ENCODE measurements around the gene CDC25C.

Gene CDC25C

DNA sequence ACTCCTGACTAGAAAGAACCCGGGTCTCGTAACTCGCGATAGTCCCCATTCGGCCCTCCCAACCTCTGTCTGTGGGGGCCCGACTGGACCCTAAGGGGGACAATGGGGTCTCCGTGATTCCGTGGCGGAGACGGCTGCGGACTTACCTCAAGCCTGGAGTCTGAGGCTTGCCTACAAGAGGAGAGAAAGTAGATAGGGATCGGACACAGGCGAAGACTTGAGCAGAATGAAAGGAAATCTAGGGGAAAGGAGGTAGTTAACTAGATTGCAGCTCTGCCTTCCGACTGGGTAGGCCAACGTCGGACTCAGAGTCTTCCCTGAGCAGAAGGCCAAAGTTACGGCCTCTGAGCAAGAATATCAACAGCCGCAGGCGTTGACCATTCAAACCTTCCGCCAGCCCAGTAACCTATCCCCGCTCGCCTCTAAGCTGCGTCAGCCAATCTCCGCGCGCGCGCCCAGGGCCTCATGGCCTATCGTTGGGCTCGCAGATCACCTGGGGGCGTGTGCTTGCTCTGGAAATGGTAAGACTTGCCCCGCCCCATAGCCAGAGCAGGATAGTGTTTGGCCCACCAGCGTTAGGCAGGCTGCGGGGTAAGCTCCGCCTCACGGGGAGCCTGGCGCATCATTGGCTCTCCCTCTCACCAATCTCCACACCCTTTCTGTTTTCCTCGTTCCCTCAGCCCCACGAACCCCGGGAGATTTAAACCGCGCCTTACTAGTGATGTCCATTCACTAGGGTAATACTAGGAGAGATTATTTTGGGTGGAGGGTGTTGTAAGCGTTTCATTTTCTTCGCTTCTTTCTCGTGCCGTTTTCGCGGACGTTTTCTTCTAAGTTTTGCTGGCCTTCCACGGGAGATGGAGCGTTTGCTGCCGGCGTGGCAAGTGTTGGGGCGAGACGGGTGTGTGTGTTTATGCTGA lies at the start of gene CDC25C:
Gene CDC25C (minus strand): TSS at position 356 of the 920 bp plus-strand sequence. CDS start 624 bp downstream, outside the sequence.
- DNase-seq, result peak; percentile 99

DNA sequence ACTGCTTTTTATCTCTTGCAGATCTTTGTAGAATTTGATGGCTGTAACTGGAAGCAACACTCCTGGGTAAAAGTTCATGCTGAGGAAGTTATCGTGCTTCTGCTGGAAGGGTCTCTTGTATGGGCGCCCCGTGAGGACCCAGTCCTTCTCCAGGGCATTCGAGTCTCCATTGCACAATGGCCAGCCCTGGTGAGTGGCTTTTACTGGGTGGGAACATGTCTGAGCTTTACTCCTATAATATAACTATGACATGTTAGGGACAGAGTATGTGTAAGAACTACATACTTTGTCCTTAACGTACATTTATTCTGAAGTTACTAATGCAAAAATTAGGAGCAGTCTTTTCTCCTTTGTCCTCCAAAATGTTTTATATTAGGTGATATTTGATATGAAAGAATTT lies 41.0 kb upstream of the CDC25C start:
- no peak for DNase-seq

DNA sequence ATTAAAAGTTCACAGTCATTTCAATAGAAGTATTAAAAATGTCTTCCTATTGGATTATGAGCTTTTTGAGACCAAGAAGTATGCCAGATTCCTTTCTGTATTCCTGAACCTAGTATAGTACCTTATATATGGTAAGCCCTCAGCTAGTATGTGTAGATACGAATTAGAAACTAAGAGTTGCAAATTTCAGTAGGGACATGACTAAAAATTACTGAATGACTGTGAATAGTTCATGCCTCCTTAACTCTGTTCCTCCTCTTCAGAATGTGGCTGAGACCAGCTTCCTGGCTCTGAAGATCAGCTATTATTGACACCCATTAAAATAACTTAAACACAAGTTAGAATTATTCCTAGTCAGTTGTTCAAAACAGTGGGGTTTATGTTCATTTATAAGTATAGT lies 40.6 kb upstream of the CDC25C start:
- no peak for DNase-seq

DNA sequence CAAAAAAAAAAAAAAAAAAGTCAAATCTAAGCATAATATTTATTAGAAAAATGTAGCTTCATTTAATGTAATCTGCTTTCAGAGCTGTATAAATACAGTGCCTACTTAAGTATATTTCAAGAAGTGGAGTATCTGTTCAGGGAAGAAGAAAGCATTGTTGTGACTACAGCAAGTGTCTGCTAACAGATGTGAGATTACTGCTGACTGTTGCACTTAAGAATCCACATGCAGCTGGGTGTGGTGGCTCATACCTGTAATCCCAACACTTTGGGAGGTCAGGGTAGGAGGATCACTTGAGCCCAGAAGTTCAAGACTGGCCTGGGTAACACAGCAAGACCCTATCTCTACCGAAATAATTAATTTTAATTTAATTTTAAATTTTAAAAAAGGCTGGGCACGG lies 39.9 kb upstream of the CDC25C start:
- no peak for DNase-seq

DNA sequence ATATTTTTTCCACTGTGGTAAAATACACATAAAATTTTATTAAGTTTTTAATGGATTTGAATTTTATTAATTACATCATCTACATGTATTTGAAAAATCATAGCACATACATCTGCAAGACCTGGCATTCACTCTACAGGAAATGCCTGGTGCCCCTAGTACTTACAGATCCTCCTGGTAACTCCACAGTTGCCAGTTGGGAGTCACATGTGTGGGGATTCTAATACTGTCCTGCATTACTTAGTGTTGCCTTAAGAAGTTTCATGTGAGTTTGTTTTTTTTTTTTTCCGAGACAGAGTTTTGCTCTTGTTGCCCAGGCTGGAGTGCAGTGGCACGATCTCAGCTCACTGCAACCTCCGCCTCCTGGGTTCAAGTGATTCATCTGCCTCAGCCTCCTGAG lies 38.9 kb upstream of the CDC25C start:
- no peak for DNase-seq

DNA sequence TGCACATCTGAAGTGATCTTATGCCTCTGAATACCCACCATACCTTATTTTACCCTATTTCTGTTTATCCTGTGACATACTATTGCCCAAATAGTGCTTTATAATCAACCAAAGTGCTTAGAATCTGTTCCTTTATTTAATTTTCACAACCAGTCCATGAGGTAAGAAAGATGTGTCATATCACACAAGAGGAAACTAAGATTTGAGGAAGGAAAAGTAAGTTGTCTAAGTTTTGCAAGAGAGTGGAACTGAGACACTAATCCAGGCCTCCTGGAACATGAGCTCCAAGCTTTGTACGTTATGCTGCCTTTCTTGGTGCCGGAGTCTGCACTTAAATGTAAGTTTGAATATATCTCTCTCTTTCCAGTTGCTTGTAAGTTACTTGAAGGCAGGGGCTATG lies 38.1 kb upstream of the CDC25C start:
- no peak for DNase-seq

DNA sequence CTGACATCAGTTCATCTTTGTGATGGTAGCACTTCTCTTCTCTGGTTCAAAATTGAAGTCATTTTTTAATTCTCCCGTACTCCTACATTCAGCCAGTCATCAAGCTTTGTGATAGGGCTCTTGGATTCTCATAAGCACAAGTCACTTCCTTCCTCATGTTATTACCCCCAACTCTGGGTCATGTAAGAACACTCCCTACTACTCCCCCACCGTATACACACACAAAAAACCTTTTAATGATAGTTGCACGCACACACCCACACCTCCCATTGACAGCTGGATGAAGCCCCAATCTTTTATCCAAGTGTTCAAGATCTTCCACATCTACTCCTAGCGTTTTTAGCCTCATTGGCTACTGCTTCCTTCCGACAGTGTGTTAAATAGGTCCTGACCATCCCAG lies 37.7 kb upstream of the CDC25C start:
- DNase-seq, result no peak

DNA sequence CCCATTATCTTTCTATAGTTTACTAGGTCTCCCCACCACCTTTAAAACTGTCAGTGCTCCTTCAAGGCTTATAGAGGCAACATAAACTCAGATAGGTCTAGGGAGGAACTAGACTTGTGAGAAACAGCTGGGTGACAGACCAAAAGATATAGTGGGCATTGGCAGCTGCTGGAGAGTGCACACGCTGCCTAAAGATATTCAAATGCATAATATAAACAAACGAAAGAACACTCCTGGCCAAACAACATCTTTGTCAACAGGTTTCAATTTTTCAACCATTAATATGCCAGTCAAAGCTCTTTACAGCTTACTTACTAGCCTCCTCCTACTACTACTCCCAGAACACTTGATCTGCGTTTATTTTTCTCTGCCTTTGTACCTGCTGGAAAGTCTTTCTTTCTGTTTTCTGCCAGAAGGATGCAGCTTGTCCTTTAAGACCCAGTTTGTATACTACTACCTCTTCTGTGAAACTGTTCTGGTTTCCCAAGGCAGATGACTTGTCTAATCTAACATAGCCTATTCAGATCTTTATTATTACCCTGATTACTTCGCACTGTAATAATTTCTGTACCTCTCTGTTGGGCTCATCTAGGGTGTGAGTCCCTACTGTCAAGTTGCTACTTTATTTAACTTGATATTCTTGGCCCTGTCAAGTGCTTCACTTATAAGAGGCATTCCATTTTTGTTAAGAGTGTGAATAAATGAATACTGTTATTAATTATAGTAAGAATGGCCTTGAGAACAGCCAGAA lies 35.2 kb upstream of the CDC25C start:
- DNase-seq, result no peak

DNA sequence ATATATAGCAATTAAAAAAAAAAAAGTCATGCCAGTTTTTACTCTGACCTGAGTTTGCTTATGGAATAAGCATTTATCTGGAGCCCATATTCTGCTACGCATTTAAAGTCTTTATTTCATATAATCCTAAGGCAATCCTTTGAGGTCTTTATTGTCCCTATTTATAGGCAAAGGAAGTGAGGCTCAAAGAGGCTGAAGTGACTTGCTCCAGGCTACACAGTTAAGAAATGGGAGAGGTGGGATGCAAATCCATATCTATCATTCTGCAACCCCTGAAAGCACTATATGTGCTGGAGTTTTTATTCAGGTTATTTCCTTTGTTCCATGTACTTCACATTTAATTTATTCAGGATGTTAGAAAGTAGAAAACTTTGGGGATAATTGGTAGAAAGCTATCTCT lies 33.0 kb upstream of the CDC25C start:
- no peak for DNase-seq

DNA sequence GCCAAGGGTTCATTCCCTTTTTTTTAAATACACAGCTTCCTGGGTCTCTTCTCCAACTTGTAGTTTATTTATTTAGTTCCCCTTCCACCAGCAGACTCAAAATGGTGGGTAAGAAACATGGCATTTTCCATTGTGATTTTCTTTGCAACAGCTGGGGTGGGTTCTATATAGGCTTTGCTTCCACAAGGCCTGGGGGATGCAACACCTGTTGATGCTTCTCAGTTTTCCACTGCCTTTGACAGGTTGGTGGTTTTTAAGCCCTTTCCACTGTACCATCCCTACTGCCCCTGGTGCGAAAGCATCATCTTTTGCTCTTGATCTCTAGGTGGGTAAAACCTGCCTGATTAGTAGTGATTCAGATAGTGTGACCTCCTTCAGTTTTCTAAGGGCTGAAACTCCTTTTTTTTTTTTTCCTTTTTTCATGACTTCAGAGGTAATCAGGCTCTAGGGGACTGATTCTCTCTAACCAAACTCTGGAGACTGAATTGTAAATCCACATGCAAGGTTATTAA lies 29.4 kb upstream of the CDC25C start:
- DNase-seq, result no peak

DNA sequence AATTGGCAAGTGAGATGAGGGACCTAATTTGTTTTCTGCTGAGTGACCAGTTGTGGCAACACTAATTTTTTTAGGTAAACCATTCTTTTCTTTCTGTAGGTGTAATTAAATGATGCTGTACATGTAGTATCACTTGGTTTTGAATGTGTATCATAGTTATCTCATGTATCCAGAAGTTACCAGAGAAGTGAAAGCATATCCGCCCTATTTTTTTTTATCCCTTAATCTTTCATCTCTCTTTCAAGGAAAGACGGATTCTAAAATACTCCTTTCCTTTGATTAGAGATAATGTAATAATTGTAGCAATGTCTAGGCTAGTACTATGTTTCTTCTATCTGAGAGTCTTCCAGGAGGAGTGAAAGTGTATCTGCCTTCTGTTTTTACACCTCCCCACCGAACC lies 28.0 kb upstream of the CDC25C start:
- no peak for DNase-seq

DNA sequence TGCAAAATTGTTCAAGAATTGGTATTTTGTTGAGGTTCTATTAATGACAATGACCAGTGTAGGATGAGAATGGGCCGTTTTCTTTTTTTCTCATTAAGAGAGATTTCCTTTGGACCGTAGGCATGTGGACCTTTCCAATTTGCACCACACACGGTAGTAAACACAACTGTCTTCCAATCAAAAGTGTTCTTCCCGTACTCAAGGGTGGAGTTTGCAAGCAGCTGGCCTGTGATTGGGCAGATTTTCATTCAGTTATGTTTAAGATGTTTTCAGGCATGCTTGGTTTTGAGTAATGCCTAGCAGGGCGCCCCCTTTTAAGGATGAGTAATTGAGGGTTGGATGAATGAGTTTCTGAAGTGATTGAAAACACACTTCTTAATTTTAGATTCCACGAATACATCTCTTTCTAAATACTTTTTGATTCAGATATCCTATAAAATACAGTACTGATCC lies 23.3 kb upstream of the CDC25C start:
- DNase-seq, result peak; percentile 81

DNA sequence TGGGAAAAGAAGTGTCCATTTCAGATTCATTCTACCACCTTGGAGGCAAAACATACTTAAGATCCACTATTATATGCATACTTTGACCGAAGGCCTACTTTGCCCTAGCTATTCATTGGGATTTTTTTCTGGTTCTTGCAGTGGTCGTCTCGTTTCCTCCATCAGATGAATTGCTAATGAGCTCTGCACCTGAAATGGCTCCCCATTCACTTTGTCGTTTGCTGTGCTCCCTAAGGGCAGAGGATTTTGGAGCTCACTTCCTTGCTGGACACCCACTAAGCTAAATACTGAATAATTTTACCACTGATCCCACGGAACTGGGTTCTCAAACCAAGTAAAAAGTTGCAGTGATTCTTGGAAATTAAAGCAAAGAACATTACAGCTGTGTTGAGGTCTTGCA lies 22.8 kb upstream of the CDC25C start:
- no peak for DNase-seq

DNA sequence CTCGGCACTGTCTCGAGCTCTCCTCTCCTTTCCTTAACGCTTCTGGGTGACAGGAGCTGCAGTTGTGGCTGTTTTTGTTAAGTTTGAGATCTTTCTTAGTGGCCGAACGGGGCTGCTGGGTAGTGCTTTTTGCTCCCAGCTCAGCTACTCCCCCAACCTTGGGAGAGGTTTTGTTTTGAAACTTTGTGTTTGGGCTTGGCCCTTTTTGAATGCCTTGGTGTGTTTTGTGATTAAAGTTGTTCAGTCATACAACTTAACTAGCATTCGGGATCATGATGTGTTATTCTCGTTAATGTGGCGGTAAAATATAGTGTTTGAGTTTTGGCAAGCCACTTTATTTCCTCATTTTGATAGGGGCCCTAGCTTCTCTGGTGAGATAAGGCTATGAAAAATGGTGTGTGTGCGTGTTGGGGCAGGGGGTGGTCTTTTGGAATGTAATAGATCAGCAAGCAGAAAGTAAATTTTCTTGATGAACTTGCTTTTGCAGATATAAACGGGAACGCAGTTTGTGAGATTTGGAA lies 22.0 kb upstream of the CDC25C start:
- DNase-seq, result no peak

DNA sequence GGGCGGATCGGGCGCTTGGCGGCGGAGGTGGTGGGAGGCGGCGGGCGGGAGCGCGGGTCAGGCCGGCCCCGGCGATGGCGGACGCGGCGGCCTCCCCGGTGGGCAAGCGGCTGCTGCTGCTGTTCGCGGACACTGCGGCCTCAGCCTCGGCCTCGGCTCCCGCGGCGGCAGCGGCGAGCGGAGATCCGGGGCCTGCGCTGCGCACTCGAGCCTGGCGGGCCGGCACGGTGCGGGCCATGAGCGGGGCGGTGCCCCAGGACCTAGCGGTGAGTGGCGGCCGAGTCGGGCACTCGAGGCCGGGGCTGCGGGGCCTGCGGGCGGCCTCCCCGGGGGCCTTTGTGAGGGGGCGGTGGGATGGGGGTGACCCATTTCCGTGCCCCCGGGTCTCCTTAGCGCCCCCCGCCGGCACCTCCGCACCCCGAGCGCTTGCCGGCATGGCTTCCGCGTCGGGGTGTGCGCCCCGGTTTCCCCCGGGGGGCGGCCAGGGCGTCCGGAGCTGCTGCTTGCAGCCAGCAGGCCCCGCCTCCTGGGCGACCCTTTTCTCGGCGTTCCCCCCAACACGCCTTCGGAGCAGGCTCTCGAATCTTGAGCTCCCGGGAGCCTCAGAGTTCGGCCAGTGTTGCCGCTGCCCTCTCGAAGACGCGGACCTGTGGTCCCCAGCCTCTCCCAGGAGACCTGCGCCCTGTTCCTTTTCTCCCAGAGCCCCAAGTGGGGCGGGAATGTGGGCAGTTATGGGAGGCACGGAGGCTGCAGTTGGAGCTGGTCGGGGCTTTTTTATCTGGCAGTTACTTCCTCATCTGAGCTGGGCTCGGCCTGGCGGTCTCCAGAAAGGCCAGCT lies 21.3 kb upstream of the CDC25C start:
- peak; percentile 91 for DNase-seq

DNA sequence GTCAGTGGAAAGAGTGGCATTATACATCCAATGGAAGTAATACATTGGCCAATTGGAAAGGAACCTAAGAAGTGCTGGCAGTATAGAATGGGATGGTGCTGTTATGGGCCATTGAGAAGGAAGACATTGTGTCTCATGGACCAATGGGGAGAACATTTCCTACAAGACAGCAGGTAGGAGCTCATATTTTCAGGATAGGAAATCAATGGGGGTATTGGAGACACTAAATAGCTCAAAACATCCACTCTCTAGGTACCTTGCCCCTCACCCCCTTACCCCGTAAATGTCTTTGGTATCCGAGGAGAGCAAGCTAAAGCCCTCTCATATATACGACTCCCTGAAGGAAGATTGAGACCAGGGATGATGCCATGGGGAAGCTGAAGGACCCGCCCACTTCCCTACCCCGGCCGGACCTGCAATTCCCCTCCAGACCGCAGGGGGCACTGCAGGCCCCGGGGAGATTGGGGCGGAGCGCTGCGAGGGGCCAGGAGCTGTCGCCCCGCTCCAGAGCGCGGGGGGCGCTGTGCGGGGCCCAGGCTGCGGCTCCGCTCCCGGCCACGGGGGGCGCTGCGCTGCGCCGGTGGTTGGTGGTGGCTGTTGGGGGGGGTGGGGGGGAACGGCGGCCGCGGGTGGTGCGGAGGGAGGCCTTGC lies 20.6 kb upstream of the CDC25C start, which contains the start of gene KDM3B:
Gene KDM3B (plus strand): TSS at position 615 of the 651 bp plus-strand sequence. CDS start 111 bp downstream, outside the sequence.
- DNase-seq, result peak; percentile 98

DNA sequence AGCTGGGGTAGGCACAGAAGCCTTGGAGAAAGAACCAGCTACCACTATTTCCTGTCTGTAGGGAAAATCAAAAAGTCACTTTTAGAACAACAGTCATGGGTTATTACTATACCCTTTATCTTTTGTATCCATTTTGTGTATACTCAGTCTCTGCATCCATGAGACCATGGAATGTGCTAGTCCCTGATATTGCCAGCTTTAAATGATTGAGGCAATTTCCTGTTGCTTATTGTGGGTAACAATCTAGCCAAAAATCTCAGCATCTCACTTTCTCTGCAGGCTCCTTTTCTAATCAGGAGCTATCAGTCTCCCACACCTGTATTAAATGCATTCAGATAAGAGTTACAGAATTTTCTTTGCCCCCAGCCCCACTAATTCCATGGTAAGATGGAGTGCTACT lies 19.9 kb upstream of the CDC25C start:
- DNase-seq, result no peak

DNA sequence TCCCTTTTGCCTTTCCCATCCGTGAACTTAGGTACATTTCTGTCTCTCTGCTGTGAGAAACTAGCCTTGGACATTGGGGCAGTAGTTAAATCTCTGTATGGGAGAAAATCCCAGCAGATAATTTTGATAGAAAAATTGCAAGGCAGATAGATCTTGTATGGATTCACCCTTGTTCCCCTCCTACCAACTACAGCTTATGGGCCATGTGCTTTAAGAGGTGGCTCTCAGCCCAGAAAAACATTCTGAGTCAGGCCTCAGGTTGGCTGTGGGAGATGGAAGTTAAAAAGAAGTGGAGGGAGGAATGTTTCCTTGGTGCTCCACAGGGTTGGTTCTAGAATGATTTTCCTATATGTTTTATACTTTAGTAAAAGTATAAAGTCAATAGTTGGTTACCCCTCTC lies 19.5 kb upstream of the CDC25C start:
- DNase-seq, result no peak

DNA sequence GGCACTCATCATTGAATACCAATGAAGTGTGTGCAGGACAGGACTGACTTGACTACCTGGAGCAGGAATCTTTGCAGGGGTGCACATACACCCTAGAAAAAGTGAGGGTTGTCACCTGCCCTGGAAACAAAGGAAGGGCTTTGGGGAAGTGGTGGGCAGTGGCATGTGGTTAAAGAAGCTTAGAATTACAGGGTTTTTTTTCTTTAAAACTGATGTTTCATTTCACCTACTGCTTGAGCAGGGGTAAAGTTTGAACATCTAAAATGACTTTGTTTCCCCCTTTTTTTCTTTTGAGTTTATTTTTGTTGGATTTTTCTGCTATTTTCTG lies 18.9 kb upstream of the CDC25C start:
- DNase-seq, result no peak

DNA sequence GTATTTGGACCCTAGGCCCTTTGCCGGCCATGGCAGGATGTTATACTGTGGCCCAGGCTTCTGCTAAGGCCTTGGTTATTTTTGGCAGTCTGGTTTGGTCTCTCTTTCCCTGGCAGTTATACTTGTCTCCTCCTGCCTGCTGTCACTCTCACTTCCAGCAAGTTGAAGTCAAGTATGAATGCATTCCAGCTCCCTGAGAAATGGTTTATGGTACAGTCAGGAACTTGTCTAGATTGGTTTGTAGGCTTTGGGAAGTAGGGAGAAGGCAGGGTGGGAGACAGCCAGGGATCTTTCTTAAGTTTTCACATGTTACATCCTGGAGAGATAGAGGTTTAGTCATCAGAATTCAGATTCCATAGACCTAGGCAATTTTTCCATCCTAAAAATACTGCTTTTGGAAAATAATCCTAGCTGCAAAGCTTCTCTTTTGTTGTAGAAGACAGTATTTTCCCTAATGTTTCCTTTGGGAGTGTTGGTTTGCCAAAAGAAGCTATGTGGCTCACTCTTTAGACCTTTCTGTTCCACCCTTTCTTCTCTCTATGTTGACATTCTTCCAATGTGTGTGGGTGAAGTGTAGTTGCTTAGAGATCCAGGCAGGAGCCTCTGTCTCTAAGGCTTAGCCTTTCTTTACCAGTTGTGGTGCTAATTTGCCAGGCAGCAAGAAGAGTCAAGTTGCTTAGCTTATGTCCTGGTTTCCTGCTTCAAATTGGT lies 18.4 kb upstream of the CDC25C start:
- DNase-seq, result no peak

DNA sequence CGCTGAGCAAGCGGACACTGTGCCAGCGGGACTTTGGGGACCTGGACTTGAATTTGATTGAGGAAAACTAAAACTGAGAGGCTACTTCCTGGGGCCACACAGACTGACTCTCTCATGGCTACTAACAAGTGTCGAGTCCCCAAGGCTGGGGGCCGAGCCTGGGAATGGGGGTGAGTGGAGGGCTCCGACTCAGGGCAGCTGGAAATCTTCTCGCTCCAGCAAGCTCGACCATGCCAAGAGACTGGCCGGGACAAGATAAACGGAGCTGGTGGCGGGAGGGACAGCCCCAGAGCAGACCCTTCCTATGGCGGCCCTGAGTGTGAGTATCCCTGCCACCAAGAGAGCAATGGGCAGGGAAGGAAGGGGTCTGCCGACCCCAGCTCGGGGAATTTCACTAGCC lies 15.3 kb upstream of the CDC25C start:
- DNase-seq, result no peak

Data from activated effector memory CD4-positive, alpha-beta T cell treated with anti-CD3 and anti-CD28 coated beads, Interleukin-2, amount 50 U/mL, for 16 hours (primary cell).